Body of pancreas (tissue), 4 donors: ENCODE measurements around the gene EBF3. TPM values are rescaled to one million over a fixed set of nuclear protein-coding genes. Genes with fewer than 3 reads are reported as not detected.

Experiments used
- ATAC-seq: fragments of 150-250 bp; one replicate; pipeline ENCODE4 v1.9.1; 2016
- DNase-seq, 4 donors: peaks; one replicate each; pipeline ENCODE4 v3.0.0-alpha.2; 2019
- H3K27ac ChIP-seq, 4 donors: fragments of 200-600 bp; sonication (generic); 1 replicate in 3 of 4; 2 replicates in 1 of 4; pipeline versions ENCODE4 v1.5.1 to v1.6.1; 2016 to 2019; ENCODE audit warnings: mild to moderate bottlenecking in 1 of 4, mixed read lengths in 1 of 4, moderate library complexity in 1 of 4
- H3K27me3 ChIP-seq, 2 donors: fragments of 200-600 bp; sonication (generic); one replicate each; pipeline ENCODE4 v1.6.0; 2016; ENCODE audit warnings: mild to moderate bottlenecking in 1 of 2
- H3K36me3 ChIP-seq, 2 donors: fragments of 200-600 bp; sonication (generic); replicated peaks in 1 of 2; 2 replicates each; pipeline ENCODE4 v1.5.1; 2016; ENCODE audit warnings: low read depth in 2 of 2; ENCODE audit not compliant: insufficient read depth in 1 of 2
- H3K4me1 ChIP-seq: fragments of 200-600 bp; sonication (generic); one replicate; pipeline ENCODE4 v1.6.0; 2016
- H3K4me3 ChIP-seq, 2 donors: fragments of 200-600 bp; sonication (generic); 1 replicate in 1 of 2; 2 replicates in 1 of 2; pipeline ENCODE4 v1.5.1; 2016 to 2019
- H3K9me3 ChIP-seq, 3 donors: fragments of 200-600 bp; sonication (generic); 1 replicate in 2 of 3; 2 replicates in 1 of 3; pipeline ENCODE4 v1.5.1; 2016
- POLR2A ChIP-seq, 3 donors: fragments of 450-650 bp; IDR thresholded peaks; one replicate each; pipeline ENCODE4 v1.6.1; 2016; ENCODE audit warnings: antibody characterized with exemption in 3 of 3, mild to moderate bottlenecking in 2 of 3
- WGBS, 2 donors: methylation state at CpG; one replicate each; pipeline ENCODE4 v1.1.5; 2017; 5-methylcytosine and 5-hydroxymethylcytosine counted together
- intact Hi-C: fragments of 100-400 bp; cut with DNase I; formaldehyde crosslinking; loops from one replicate; pipeline ENCODE4 v1.15.1; 2023
- total RNA-seq, 2 donors: library from RNA; depleted of rRNA; stranded (reverse); fragments of >200 nt; gene quantifications; one replicate each; pipeline ENCODE4 v1.1.0, GENCODE V29; 2016
- TF ChIP-seq, protein P1 (sequence below), 7 experiments: fragments of 450-650 bp in 4 of 7; fragments of 200-600 bp in 3 of 7; sonication (generic) in 3 of 7; IDR thresholded peaks; one replicate each; pipeline ENCODE4 v1.5.1; 2016 to 2019; ENCODE audit warnings: antibody characterized with exemption in 7 of 7

EBF3 gene
- total RNA-seq, 2 donors from 2014 or later = 2.3 to 4.6 TPM

DNA sequence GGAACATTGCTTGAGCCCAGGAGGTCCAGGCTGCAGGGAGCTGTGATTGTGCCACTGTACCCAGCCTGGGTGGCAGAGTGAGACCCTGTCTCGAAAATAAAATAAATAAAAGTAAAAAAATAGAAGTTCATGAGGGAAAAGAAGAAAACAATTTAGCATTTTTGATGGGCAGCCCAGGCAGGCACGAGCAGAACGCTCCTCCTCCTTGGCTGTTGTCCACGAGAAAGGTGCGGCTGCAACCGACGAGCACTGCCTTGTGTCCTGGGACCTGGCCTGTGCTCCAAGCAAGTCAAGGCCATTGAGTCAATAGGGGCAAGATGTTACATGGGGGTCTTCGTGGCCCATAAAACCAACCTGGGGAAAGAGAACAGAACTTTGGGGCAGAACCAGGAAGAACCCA lies 25.6 kb downstream of the EBF3 start:
- DNase-seq (no peak), ATAC-seq (no peak)
- Histone ChIP-seq H3K27ac (no peak overlapping the region), H3K9me3 (no peaks in the 10 kb centered on the region), H3K36me3 (no peaks in the 10 kb centered on the region), H3K4me3 (no peak overlapping the region), H3K4me1 (no peaks in the 10 kb centered on the region), H3K27me3 (no peaks in the 10 kb centered on the region)
- intact Hi-C loops = no loop called here
- WGBS, 2 donors = 32 to 39% methylated on average over 8 of the region's 8 CpGs
- TF ChIP-seq POLR2A (IDR thresholded peaks at IDR 0.05) = no peak
- TF ChIP-seq, protein P1, sequence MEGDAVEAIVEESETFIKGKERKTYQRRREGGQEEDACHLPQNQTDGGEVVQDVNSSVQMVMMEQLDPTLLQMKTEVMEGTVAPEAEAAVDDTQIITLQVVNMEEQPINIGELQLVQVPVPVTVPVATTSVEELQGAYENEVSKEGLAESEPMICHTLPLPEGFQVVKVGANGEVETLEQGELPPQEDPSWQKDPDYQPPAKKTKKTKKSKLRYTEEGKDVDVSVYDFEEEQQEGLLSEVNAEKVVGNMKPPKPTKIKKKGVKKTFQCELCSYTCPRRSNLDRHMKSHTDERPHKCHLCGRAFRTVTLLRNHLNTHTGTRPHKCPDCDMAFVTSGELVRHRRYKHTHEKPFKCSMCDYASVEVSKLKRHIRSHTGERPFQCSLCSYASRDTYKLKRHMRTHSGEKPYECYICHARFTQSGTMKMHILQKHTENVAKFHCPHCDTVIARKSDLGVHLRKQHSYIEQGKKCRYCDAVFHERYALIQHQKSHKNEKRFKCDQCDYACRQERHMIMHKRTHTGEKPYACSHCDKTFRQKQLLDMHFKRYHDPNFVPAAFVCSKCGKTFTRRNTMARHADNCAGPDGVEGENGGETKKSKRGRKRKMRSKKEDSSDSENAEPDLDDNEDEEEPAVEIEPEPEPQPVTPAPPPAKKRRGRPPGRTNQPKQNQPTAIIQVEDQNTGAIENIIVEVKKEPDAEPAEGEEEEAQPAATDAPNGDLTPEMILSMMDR (IDR thresholded peaks at IDR 0.05) = no peak

DNA sequence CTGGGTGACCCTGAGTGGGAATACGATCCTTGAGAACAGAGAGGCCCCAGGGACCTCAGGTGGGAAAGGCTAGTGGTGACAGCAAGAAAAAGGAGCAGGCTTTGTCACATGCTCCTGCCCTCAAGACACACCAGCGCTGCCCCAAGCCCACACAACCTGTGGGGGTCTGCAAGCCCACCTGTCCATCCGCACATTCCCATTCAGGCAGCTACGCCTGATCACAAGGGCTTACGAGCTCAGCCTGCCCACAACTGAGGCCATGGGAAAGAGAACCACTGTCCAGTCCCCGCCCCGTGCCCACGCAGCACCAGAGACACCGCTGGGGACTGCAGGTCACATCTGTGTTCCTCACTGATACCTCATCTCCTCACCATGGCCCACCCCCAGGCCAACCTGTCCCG lies 26.7 kb downstream of the EBF3 start:
- intact Hi-C loops = no loop called here

DNA sequence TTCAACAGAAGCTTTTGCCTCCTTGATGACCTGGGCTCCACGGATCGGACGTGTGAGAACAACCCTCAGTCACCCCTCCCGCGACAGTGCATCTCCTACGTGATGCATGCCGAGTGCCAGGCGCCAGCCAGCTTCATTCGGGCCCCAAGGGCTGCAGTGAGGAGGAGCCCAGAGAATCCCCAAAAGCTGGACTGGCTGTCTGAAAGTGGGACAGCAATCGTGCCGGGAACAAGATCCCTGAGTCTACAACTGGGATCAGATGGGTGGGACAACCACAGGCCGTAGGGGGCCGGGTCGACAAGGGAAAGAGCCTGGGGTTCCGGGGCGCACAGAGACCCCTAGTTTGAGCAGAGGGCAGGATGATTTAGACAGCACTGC lies 27.2 kb downstream of the EBF3 start:
- Histone ChIP-seq H3K9me3 (no peaks in the 10 kb centered on the region), H3K36me3 (no peaks in the 10 kb centered on the region), H3K27ac (no peak overlapping the region), H3K4me3 (no peak overlapping the region), H3K4me1 (no peaks in the 10 kb centered on the region), H3K27me3 (no peaks in the 10 kb centered on the region)
- intact Hi-C loops = no loop called here
- no peak for TF ChIP-seq POLR2A (IDR thresholded peaks at IDR 0.05)
- TF ChIP-seq, protein P1 (IDR thresholded peaks at IDR 0.05) = no peak
- WGBS, 2 donors = 81 to 82% methylated on average over 14 to 16 of the region's 16 CpGs
- no peak for DNase-seq
- no peak for ATAC-seq

More for the DNA sequence above, 26.7 kb downstream of the EBF3 start:
- ATAC-seq = no peak
- Histone ChIP-seq H3K36me3 (no peaks in the 10 kb centered on the region), H3K4me3 (no peak overlapping the region), H3K4me1 (no peaks in the 10 kb centered on the region), H3K27ac (no peak overlapping the region), H3K27me3 (no peaks in the 10 kb centered on the region), H3K9me3 (no peaks in the 10 kb centered on the region)
- no peak for DNase-seq
- 80 to 86% methylated on average over 10 of the region's 10 CpGs for WGBS, 2 donors
- no peak for TF ChIP-seq POLR2A (IDR thresholded peaks at IDR 0.05)
- TF ChIP-seq, protein P1 (IDR thresholded peaks at IDR 0.05) = no peak

DNA sequence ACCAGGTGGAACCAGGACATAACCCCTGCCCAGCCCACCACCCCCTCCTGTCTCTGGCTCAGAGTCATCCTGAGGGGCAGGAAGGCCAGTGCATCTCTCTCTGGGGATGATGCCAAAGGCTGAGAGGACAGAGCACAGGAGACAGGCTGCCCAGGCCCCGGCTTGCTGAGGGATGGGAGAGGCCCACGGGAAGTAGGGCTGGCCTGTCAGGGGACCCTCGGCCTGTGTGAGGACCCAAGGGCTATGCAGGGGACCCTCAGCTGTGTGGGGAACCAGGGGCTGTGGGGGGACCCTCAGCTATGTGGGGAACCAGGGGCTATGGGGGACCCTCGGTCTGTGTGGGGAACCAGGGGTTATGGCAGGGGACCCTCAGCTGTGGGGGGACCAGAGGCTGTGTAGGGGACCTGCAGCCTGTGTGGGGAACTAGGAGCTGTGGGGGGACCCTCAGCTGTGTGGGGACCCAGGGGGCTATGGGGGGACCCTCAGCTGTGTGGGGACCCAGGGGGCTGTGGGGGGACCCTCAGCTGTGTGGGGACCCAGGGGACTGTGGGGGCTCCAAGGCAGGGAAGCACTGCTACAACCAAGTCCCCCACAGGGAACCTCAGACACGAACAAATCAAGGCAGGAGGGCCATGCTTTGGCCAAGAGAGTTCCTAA lies 27.7 kb downstream of the EBF3 start:
- Histone ChIP-seq H3K4me3 (no peak overlapping the region), H3K27ac (no peak overlapping the region), H3K27me3 (no peaks in the 10 kb centered on the region), H3K9me3 (no peaks in the 10 kb centered on the region), H3K4me1 (no peaks in the 10 kb centered on the region), H3K36me3 (no peaks in the 10 kb centered on the region)
- TF ChIP-seq, protein P1 (IDR thresholded peaks at IDR 0.05) = no peak
- no peak for ATAC-seq
- intact Hi-C loops = no loop called here
- 37 to 61% methylated on average over 2 to 3 of the region's 5 CpGs for WGBS, 2 donors
- DNase-seq = no peak

DNA sequence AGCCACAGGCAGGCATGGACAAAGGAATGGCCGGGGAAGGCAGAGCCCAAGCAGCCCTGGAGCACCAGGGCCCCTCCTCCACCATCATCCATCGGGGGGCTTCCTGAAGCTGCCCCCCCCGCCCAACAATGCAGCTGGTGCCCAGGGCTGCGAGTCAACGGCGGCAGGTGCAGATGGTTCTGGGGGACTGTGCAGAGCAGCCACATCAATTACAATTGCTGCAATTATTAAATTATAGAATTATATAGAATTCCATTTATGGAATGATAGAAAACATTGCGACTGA lies 28.3 kb downstream of the EBF3 start:
- no peak for DNase-seq

More for the DNA sequence above, 28.3 kb downstream of the EBF3 start:
- Histone ChIP-seq H3K4me1 (no peaks in the 10 kb centered on the region), H3K27ac (no peak overlapping the region), H3K27me3 (no peaks in the 10 kb centered on the region), H3K36me3 (no peaks in the 10 kb centered on the region), H3K9me3 (no peaks in the 10 kb centered on the region), H3K4me3 (no peak overlapping the region)
- no peak for TF ChIP-seq POLR2A (IDR thresholded peaks at IDR 0.05)
- TF ChIP-seq, protein P1 (IDR thresholded peaks at IDR 0.05) = no peak
- intact Hi-C loops = no loop called here
- ATAC-seq = no peak
- WGBS, 2 donors = 63 to 78% methylated on average over 7 of the region's 7 CpGs
